Measurements from ENCODE around the gene PLAU. TPM values are rescaled to one million over a fixed set of nuclear protein-coding genes. Genes with fewer than 3 reads are reported as not detected.
A peak's percentile ranks its signal among the peaks of the same experiment; 100 is the strongest.
"Not testable (repeated sequence)": the region's sequence is repeated elsewhere in the genome, so short reads cannot be mapped to it uniquely, and the experiment has no call there.

PLAU gene
- total RNA-seq, 4 donors from 2014 or later: 8.8 to 15.9 (median 11.9) TPM

GRCh38 chr10:73886661-73887293 is 24.2 kb upstream of the PLAU start:
- H3K9me3 ChIP-seq: no peaks in the 10 kb centered on the region
- H3K27ac ChIP-seq: peak overlapping the region; percentile 92 to 96 (median 94)
- TF ChIP-seq, protein P1, sequence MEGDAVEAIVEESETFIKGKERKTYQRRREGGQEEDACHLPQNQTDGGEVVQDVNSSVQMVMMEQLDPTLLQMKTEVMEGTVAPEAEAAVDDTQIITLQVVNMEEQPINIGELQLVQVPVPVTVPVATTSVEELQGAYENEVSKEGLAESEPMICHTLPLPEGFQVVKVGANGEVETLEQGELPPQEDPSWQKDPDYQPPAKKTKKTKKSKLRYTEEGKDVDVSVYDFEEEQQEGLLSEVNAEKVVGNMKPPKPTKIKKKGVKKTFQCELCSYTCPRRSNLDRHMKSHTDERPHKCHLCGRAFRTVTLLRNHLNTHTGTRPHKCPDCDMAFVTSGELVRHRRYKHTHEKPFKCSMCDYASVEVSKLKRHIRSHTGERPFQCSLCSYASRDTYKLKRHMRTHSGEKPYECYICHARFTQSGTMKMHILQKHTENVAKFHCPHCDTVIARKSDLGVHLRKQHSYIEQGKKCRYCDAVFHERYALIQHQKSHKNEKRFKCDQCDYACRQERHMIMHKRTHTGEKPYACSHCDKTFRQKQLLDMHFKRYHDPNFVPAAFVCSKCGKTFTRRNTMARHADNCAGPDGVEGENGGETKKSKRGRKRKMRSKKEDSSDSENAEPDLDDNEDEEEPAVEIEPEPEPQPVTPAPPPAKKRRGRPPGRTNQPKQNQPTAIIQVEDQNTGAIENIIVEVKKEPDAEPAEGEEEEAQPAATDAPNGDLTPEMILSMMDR (IDR thresholded peaks at IDR 0.05): no peak
- no peak for TF ChIP-seq POLR2A (IDR thresholded peaks at IDR 0.05)
- H3K4me1 ChIP-seq: peaks cover 28 to 60% (median 38%) of the 10 kb centered on the region in 3 donors
- peak overlapping the region in 1 of 4 donors; percentile 41 for H3K4me3 ChIP-seq
- intact Hi-C loops (cut with DNase I): loop anchor here (2.0 kb wide), 1 partner anchor 54 kb away; no protein-coding TSS in a partner anchor
- 21 to 33% methylated on average over 4 of the region's 4 CpGs for WGBS, 2 donors
- H3K27me3 ChIP-seq: no peaks in the 10 kb centered on the region
- no peak for DNase-seq
- no peaks in the 10 kb centered on the region for H3K36me3 ChIP-seq

DNA sequence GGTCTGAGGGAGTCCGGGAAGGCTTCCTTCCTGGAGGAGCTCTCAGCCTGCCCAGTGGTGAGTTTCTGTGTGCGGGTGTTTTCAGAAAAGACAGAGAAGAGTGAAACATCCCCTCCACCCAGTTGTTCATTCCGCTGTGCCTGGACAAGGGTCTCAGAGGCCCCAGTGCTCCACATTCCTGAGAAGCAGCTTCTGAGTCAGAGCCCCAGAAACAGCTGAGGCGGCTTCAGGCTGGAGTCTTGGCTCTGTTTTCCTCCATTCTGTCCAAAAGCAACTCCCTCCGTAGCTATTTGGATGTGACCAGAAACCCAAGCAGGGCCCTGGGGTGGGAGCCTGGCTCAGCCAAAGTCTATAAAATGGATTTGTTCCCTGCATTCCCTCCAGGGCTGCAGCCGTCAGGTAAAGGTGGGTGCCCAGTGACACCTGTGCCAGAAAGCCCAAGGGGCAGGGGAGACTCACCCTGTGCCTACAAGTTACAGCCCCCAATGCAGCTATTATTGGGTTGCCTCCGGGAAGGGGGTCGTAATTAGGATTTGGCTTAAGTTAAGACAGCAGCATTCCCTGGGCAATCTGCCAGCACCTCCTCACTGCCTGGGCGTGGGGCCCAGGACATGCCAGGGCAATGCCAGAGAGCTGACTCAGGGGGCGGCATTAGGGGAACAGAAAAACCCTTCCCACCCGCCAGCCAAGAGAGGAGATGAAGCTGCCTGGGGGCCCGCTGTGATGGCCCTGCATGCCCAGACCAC is 23.5 kb upstream of the PLAU start:
- H3K9me3 ChIP-seq: no peaks in the 10 kb centered on the region
- intact Hi-C loops (cut with DNase I): loop anchor here (2.0 kb wide), 1 partner anchor 53 kb away; no protein-coding TSS in a partner anchor
- peaks cover 28 to 67% (median 38%) of the 10 kb centered on the region in 3 donors for H3K4me1 ChIP-seq
- DNase-seq: no peak
- peak overlapping the region in 2 of 4 donors; percentile 0 to 41 for H3K4me3 ChIP-seq
- 17 to 18% methylated on average over 2 to 7 of the region's 12 CpGs for WGBS, 2 donors
- H3K27me3 ChIP-seq: no peaks in the 10 kb centered on the region
- no peaks in the 10 kb centered on the region for H3K36me3 ChIP-seq
- H3K27ac ChIP-seq: peak overlapping the region; percentile 92 to 96 (median 94)
- TF ChIP-seq, protein P1 (IDR thresholded peaks at IDR 0.05): no peak
- no peak for TF ChIP-seq POLR2A (IDR thresholded peaks at IDR 0.05)

DNA sequence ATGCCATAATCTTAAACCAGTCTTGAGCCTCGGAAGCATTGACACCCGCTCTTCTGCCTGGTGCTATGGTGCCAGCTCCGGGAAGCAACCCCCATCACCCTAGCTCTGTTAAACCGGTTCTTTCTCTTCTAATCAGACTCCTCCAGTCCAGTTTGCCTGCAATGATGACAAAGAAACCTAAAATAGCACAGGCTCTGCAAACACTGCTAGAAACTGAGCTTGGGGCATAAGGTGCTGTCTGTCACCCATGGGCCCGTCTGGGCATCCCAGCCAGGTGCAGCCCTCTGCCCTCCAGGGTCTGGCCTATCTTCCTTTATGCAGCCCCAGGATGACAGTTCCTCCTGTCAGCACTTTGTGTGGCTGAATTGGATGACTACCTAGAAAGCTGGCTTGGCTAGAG is 22.4 kb upstream of the PLAU start:
- Histone ChIP-seq H3K9me3 (no peaks in the 10 kb centered on the region), H3K4me3 (peak overlapping the region in 2 of 4 donors; percentile 7 to 9), H3K27me3 (no peaks in the 10 kb centered on the region), H3K4me1 (peaks cover 28 to 77% (median 38%) of the 10 kb centered on the region in 3 donors), H3K36me3 (no peaks in the 10 kb centered on the region), H3K27ac (peak overlapping the region; percentile 92 to 96 (median 94))
- TF ChIP-seq, protein P1 (IDR thresholded peaks at IDR 0.05): no peak
- no peak for TF ChIP-seq POLR2A (IDR thresholded peaks at IDR 0.05)
- no peak for DNase-seq
- WGBS, 2 donors: 40 to 48% methylated on average over 4 to 5 of the region's 5 CpGs
- intact Hi-C loops (cut with DNase I): no loop called here

DNA sequence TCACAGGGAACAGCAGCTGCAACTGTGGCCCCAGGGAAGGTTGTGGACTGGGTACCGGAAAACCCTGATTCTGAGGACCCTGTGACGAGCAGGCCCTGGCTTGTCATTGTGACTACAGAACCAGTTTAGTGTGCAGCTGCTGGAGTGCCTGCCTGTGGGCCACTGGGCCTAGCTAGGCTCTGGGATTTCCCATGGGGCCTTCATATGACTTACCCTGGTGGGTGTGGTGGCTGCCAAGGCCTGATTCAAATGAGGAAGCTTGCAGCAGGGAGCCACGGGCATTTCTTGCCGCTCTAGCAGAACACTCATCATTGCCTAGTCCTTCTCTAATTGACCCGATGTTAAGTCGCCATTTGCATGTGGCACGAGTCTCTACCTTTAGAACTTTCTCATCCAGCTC is 21.9 kb upstream of the PLAU start:
- H3K4me3 ChIP-seq: peak overlapping the region in 2 of 4 donors; percentile 7 to 9
- 27 to 36% methylated on average over 5 to 7 of the region's 7 CpGs for WGBS, 2 donors
- intact Hi-C loops (cut with DNase I): no loop called here
- no peaks in the 10 kb centered on the region for H3K27me3 ChIP-seq
- H3K4me1 ChIP-seq: peaks cover 28 to 82% (median 39%) of the 10 kb centered on the region in 3 donors
- H3K36me3 ChIP-seq: no peaks in the 10 kb centered on the region
- peak in 1 of 4 donors; percentile 10 for TF ChIP-seq POLR2A (IDR thresholded peaks at IDR 0.05)
- TF ChIP-seq, protein P1 (IDR thresholded peaks at IDR 0.05): peak in 1 of 6 experiments; percentile 2
- DNase-seq: no peak
- H3K9me3 ChIP-seq: no peaks in the 10 kb centered on the region
- H3K27ac ChIP-seq: peak overlapping the region; percentile 92 to 96 (median 94)

GRCh38 chr10:73889416-73889815 is 21.5 kb upstream of the PLAU start:
- H3K36me3 ChIP-seq; H3K9me3 ChIP-seq; intact Hi-C loops (cut with DNase I); DNase-seq; H3K4me3 ChIP-seq; H3K27me3 ChIP-seq: not testable (repeated sequence)
- H3K4me1 ChIP-seq: peaks cover 28 to 86% (median 43%) of the 10 kb centered on the region in 3 donors
- WGBS, 2 donors: 27 to 42% methylated on average over 2 to 3 of the region's 3 CpGs
- peak overlapping the region; percentile 92 to 96 (median 94) for H3K27ac ChIP-seq
